ENCODE measurements around the gene RAB40B. TPM values are rescaled to one million over a fixed set of nuclear protein-coding genes. Genes with fewer than 3 reads are reported as not detected.
"Not testable (repeated sequence)": the region's sequence is repeated elsewhere in the genome, so short reads cannot be mapped to it uniquely, and the experiment has no call there.

RAB40B gene
- total RNA-seq, 2 donors from 2014 or later = 1.2 to 4.6 TPM

DNA sequence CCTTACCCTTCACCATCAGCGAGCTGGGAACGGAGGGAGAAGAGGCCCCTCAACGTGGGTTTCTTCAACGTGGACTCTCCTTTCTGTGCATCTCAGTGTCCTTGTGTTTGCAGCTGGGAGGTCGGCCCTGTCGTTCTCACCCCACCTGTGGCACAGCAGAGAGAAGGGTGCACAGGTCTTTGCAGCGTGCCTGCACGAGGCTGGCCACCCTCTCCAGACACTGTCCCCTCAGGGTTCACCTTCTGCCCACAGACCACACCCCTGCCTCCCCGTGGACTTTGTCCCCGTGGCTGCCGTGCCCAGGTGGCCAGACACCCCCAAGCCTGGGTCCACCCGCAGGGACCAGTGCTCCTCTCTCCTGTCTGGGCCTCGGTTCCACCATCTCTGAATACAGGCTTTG is 43.0 kb downstream of the RAB40B start:
- Histone ChIP-seq H3K9me3 (ENCODE audit: control insufficient read depth, low read length) (no peaks in the 10 kb centered on the region), H3K27me3 (ENCODE audit: control insufficient read depth, insufficient read depth, low read length, poor library complexity, severe bottlenecking) (no peaks in the 10 kb centered on the region), H3K9ac (ENCODE audit: extremely low read depth, low read length, poor library complexity, severe bottlenecking) (no peak overlapping the region), H3K4me3 (ENCODE audit: low read length) (no peak overlapping the region), H3K4me1 (ENCODE audit: control insufficient read depth, insufficient read depth, low read length) (no peaks in the 10 kb centered on the region), H3K27ac (ENCODE audit: low read depth, low read length) (no peak overlapping the region), H3K36me3 (ENCODE audit: control insufficient read depth, insufficient read depth, low read length) (no peaks in the 10 kb centered on the region)
- no peaks in the 10 kb centered on the region for H3K36me3 Mint-ChIP-seq (ENCODE audit: low read depth)
- H3K27me3 Mint-ChIP-seq (ENCODE audit: insufficient read depth) = peaks cover 1% of the 10 kb centered on the region
- H3K27ac Mint-ChIP-seq = no peak overlapping the region
- no peaks in the 10 kb centered on the region for H3K9me3 Mint-ChIP-seq
- DNase-seq = no peak
- H3K4me1 Mint-ChIP-seq = no peaks in the 10 kb centered on the region
- TF ChIP-seq, protein P1, sequence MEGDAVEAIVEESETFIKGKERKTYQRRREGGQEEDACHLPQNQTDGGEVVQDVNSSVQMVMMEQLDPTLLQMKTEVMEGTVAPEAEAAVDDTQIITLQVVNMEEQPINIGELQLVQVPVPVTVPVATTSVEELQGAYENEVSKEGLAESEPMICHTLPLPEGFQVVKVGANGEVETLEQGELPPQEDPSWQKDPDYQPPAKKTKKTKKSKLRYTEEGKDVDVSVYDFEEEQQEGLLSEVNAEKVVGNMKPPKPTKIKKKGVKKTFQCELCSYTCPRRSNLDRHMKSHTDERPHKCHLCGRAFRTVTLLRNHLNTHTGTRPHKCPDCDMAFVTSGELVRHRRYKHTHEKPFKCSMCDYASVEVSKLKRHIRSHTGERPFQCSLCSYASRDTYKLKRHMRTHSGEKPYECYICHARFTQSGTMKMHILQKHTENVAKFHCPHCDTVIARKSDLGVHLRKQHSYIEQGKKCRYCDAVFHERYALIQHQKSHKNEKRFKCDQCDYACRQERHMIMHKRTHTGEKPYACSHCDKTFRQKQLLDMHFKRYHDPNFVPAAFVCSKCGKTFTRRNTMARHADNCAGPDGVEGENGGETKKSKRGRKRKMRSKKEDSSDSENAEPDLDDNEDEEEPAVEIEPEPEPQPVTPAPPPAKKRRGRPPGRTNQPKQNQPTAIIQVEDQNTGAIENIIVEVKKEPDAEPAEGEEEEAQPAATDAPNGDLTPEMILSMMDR (conservative IDR thresholded peaks at IDR 0.05) = no peak
- H3K4me3 Mint-ChIP-seq = no peak overlapping the region
- 91 to 92% methylated on average over 6 to 13 of the region's 13 CpGs for WGBS, 2 experiments (ENCODE audit: insufficient coverage in 1 of 2, insufficient read length in 1 of 2)

DNA sequence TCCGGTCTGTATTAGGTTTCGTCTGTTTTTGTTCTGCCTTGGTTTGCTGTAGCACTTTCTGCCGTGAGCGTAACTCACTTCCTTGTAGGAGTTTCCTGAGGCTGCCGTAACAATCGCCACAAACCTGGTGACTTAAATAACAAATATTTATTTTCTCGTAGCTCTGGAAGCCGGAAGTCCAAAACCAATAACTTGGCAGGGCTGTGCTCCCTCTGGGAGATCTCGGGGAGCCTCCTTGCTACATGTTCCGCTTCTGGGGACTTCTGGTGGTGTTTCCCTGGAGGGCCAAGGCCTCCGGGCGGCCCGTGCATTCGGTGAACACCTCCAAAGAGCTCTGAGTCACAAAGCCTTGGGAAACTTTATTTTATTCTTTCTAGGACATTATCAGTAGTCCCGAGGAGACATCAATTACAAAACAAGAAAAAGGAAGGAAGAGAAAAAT is 43.4 kb downstream of the RAB40B start:
- Histone ChIP-seq H3K9me3 (ENCODE audit: control insufficient read depth, low read length) (no peaks in the 10 kb centered on the region), H3K4me1 (ENCODE audit: control insufficient read depth, insufficient read depth, low read length) (no peaks in the 10 kb centered on the region), H3K9ac (ENCODE audit: extremely low read depth, low read length, poor library complexity, severe bottlenecking) (no peak overlapping the region), H3K27me3 (ENCODE audit: control insufficient read depth, insufficient read depth, low read length, poor library complexity, severe bottlenecking) (no peaks in the 10 kb centered on the region), H3K27ac (ENCODE audit: low read depth, low read length) (no peak overlapping the region), H3K36me3 (ENCODE audit: control insufficient read depth, insufficient read depth, low read length) (no peaks in the 10 kb centered on the region), H3K4me3 (ENCODE audit: low read length) (no peak overlapping the region)
- TF ChIP-seq, protein P1 (conservative IDR thresholded peaks at IDR 0.05) = no peak
- no peaks in the 10 kb centered on the region for H3K4me1 Mint-ChIP-seq
- H3K9me3 Mint-ChIP-seq = no peaks in the 10 kb centered on the region
- no peak overlapping the region for H3K27ac Mint-ChIP-seq
- H3K27me3 Mint-ChIP-seq (ENCODE audit: insufficient read depth) = peaks cover 4% of the 10 kb centered on the region
- DNase-seq = no peak
- 94 to 95% methylated on average over 12 to 15 of the region's 15 CpGs for WGBS, 2 experiments (ENCODE audit: insufficient coverage in 1 of 2, insufficient read length in 1 of 2)
- H3K4me3 Mint-ChIP-seq = no peak overlapping the region
- H3K36me3 Mint-ChIP-seq (ENCODE audit: low read depth) = no peaks in the 10 kb centered on the region

DNA sequence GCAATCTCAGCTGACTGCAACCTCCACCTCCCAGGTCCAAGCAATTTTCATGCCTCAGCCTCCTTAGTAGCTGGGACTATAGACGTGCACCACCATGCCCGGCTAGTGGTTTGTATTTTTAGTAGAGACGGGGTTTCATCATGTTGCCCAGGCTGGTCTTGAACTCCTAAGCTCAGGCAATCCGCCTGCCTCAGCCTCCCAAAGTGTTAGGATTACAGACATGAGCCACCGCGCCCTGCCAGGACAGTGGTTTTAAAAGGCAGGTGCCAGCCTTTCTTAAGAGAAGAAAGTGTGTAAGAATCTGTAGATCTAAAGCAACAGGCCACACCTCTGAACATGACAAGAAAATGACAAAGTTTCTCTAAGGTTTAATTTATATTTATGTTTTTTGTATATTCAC is 43.9 kb downstream of the RAB40B start:
- not testable (repeated sequence) for H3K4me3 Mint-ChIP-seq; H3K36me3 ChIP-seq (ENCODE audit: control insufficient read depth, insufficient read depth, low read length); H3K4me1 ChIP-seq (ENCODE audit: control insufficient read depth, insufficient read depth, low read length); DNase-seq; H3K9me3 ChIP-seq (ENCODE audit: control insufficient read depth, low read length); H3K4me1 Mint-ChIP-seq; H3K27ac Mint-ChIP-seq; H3K9me3 Mint-ChIP-seq; H3K4me3 ChIP-seq (ENCODE audit: low read length); H3K27me3 ChIP-seq (ENCODE audit: control insufficient read depth, insufficient read depth, low read length, poor library complexity, severe bottlenecking); H3K27ac ChIP-seq (ENCODE audit: low read depth, low read length); H3K27me3 Mint-ChIP-seq (ENCODE audit: insufficient read depth); H3K9ac ChIP-seq (ENCODE audit: extremely low read depth, low read length, poor library complexity, severe bottlenecking); H3K36me3 Mint-ChIP-seq (ENCODE audit: low read depth)
- WGBS, 2 experiments (ENCODE audit: insufficient coverage in 1 of 2, insufficient read length in 1 of 2) = 92 to 95% methylated on average over 6 of the region's 6 CpGs
